D341Med (cell line): ENCODE results near the gene VRK3.

Source experiments
- DNase-seq: peaks from one replicate; pipeline ENCODE4 v3.0.0; 2012; ENCODE audit warnings: low spot score

Gene VRK3

GRCh38 chr19:49930483-49931011 lies 94.6 kb downstream of the VRK3 start:
- no peak for DNase-seq

DNA sequence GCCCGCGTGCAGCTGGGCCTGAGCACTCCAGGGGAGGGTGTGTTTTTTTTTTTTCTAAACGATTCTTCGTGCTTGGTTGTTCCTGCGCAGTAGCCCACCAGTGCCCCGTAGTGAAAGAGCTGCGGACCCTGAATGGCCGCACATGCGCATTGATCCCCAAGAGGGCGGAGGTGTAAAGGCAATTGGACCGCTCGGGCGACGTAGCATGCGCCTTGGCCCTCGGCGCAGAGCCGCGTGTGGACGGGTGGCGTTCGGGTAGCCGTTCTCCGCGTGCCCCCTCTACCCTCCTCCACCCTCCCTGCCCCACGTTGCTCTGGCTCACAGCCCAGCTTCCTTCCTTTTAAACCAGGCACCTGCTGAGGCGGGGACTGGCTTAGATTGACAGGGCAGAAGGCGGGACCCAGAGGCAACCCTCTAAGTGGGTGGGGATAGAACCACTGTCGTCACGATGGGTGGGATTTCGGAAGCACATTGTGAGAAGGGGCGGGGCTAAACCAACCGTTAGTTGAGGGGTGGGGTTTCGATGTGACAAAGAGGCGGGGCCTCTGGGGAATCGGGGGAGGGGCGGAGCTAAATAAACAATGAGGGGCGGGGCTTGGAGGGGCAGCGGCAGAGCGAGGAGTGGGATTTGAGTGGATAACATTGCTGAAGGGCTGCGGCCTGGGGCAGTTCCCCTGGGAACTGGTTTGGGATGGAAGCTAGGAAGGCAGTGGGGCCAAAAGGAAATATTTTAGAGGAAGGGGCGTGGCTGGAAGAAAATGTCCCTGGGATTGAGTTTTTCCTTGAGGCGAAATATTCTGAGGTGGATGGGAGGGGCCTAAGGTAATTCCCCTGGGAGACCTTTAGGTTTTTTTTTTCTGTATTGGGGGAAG lies 95.3 kb downstream of the VRK3 start:
- DNase-seq: peak; percentile 91

GRCh38 chr19:49929121-49929610 lies 96.0 kb downstream of the VRK3 start, which contains the start of the genes ATF5 and NUP62:
Gene ATF5 (plus strand): TSS chr19:49929205. CDS start chr19:49930851, 1,646 bp downstream.
Gene NUP62 (minus strand): TSS chr19:49929504. CDS start chr19:49909807, 19,697 bp downstream.
- DNase-seq: peak; percentile 95

DNA sequence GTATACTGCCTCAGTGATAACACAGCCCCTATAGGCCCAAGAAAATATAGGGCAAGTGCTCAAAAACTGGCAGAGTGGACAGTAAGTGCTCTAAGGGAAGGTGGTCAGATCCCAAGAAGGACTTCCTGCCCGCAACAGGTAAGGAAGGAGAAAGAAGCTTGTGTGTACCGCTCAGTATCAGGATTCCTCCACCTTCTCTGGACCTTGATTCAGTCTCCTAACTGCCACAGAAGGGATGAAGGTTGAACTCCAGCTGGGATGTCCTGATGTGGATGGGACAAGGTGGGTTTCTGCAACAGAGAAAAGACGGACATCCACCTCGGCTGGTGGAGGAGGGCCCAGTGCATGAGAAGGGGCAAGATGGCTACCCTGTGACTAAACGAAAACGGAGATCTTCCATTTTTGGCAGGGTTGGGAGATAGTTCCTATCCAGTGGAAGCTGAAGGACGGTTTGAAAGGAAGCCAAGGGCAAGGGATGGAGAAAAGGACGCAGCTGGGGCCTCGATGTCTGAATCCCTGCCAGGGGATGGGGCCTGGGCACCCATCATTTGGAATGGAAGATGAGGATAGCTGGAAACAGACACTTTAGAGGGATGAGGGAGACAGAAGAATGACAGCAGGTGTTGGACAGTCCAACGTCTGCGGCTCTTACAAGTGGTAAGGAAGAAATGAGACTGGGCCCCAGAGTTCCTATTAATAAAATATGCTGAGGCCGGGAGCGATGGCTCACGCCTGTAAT lies 97.5 kb downstream of the VRK3 start:
- no peak for DNase-seq

DNA sequence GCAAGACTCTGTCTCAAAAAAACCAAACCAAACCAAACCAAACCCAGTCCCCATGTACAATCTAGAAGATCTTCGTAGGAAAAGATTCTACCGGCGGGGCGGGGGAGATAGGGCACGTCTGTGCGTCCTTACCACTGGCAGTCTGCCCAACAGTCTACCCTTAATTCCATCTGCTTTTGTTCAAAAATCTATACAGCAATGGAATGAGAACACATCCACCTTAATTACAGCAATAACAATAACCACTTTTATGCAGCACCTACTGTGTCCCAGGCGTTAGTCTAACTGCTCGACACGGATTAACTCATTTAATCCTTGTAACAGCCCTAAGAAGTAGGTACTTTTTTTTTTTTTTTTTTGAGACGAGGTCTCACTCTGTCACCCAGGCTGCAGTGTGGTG lies 98.7 kb downstream of the VRK3 start:
- DNase-seq: no peak
